ENCODE data around the gene C12orf60. TPM values are rescaled to one million over a fixed set of nuclear protein-coding genes. Genes with fewer than 3 reads are reported as not detected.

C12orf60 gene
- total RNA-seq, 1 experiment from 2014 or later, result 3.5 TPM

DNA sequence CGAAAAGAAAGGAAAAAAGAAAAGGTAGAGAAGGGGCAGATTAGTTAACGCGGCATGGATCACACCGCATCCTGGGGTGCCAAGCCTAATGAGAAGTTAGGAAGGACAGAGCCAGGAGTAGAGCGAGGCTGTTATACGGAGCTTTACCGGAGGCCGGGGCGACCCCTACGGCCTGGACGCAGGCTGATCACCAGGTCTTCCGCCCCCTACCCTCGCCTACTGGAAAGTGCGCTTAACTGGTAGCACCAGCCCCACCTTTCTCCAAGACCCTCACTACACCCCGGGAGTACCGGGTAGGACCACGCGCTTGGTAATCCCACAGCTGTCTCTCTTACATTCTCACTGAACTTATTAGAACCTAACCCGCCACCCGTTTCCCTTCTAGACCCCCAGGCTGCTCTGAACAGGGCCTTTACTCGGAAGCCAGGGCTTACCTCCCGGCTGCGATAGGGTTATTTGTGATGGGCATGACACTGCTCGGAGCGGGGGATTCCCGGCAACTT, 34.0 kb upstream of the C12orf60 start:
- no peaks in the 10 kb centered on the region for H3K9me2 ChIP-seq (ENCODE audit: insufficient read depth)
- H3K4me1 ChIP-seq (ENCODE audit: control insufficient read depth in 1 of 2, insufficient read depth in 2 of 2, low read length in 2 of 2), result peaks cover 0 to 19% of the 10 kb centered on the region in 2 experiments; a peak in 3 of 4 replicates
- no peaks in the 10 kb centered on the region for H3K36me3 ChIP-seq (ENCODE audit: control insufficient read depth in 1 of 2, insufficient read depth in 2 of 2, low read length in 2 of 2)
- H3K9me3 ChIP-seq (ENCODE audit: control insufficient read depth in 1 of 2, insufficient read depth in 1 of 2, low read depth in 1 of 2, low read length in 2 of 2), result no peaks in the 10 kb centered on the region
- H3K9ac ChIP-seq (ENCODE audit: low read length), result peak overlapping the region; percentile 78
- no TSS peak for BruUV-seq (replicated peaks)
- RAD21 ChIA-PET (ENCODE audit: low non-redundant PET in 1 of 2, low total read pairs in 2 of 2, uncharacterized antibody in 2 of 2, unreplicated experiment in 2 of 2), result no interaction called here
- TF ChIP-seq EZH2 (IDR thresholded peaks at IDR 0.05) (no peak), SIN3A (IDR thresholded peaks at IDR 0.05; ENCODE audit: low read depth) (no peak), EZH2phosphoT487 (IDR thresholded peaks at IDR 0.05; ENCODE audit: borderline replicate concordance) (no peak), ELF1 (IDR thresholded peaks at IDR 0.05; ENCODE audit: borderline replicate concordance, low read depth) (no peak), EGR1 (IDR thresholded peaks at IDR 0.05; ENCODE audit: low read depth) (no peak)
- TF ChIP-seq, protein P1, sequence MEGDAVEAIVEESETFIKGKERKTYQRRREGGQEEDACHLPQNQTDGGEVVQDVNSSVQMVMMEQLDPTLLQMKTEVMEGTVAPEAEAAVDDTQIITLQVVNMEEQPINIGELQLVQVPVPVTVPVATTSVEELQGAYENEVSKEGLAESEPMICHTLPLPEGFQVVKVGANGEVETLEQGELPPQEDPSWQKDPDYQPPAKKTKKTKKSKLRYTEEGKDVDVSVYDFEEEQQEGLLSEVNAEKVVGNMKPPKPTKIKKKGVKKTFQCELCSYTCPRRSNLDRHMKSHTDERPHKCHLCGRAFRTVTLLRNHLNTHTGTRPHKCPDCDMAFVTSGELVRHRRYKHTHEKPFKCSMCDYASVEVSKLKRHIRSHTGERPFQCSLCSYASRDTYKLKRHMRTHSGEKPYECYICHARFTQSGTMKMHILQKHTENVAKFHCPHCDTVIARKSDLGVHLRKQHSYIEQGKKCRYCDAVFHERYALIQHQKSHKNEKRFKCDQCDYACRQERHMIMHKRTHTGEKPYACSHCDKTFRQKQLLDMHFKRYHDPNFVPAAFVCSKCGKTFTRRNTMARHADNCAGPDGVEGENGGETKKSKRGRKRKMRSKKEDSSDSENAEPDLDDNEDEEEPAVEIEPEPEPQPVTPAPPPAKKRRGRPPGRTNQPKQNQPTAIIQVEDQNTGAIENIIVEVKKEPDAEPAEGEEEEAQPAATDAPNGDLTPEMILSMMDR (IDR thresholded peaks at IDR 0.05 in 2 of 3, conservative IDR thresholded peaks at IDR 0.05 in 1 of 3; ENCODE audit: borderline replicate concordance in 1 of 3, insufficient read depth in 1 of 3, low read depth in 2 of 3, low read length in 2 of 3), result no peak
- TF ChIP-seq, protein P2, sequence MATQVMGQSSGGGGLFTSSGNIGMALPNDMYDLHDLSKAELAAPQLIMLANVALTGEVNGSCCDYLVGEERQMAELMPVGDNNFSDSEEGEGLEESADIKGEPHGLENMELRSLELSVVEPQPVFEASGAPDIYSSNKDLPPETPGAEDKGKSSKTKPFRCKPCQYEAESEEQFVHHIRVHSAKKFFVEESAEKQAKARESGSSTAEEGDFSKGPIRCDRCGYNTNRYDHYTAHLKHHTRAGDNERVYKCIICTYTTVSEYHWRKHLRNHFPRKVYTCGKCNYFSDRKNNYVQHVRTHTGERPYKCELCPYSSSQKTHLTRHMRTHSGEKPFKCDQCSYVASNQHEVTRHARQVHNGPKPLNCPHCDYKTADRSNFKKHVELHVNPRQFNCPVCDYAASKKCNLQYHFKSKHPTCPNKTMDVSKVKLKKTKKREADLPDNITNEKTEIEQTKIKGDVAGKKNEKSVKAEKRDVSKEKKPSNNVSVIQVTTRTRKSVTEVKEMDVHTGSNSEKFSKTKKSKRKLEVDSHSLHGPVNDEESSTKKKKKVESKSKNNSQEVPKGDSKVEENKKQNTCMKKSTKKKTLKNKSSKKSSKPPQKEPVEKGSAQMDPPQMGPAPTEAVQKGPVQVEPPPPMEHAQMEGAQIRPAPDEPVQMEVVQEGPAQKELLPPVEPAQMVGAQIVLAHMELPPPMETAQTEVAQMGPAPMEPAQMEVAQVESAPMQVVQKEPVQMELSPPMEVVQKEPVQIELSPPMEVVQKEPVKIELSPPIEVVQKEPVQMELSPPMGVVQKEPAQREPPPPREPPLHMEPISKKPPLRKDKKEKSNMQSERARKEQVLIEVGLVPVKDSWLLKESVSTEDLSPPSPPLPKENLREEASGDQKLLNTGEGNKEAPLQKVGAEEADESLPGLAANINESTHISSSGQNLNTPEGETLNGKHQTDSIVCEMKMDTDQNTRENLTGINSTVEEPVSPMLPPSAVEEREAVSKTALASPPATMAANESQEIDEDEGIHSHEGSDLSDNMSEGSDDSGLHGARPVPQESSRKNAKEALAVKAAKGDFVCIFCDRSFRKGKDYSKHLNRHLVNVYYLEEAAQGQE (IDR thresholded peaks at IDR 0.05; ENCODE audit: low read depth), result no peak
- CTCF ChIA-PET, result no interaction called here
- no peak overlapping the region for H2AFZ ChIP-seq (ENCODE audit: low read depth, low read length, poor library complexity, severe bottlenecking)
- DNase-seq (ENCODE audit: low read depth, low spot score) (no peak), ATAC-seq (no peak)
- no peaks in the 10 kb centered on the region for H4K20me1 ChIP-seq (ENCODE audit: insufficient read depth)
- H3K4me2 ChIP-seq (ENCODE audit: low read length), result peak overlapping the region; percentile 80
- intact Hi-C loops (cut with micrococcal nuclease), result no loop called here
- POLR2A ChIA-PET, result interaction anchor here (0.5 to 1.7 kb wide), 2 partner anchors 34 to 146 kb away, joined by 3 to 11 read pairs; partner anchors contain the start of genes C12orf60 and WBP11
- H3K27me3 ChIP-seq (ENCODE audit: insufficient read depth, low read length), result no peaks in the 10 kb centered on the region
- H3K27ac ChIP-seq (ENCODE audit: low read depth, low read length), result peak overlapping the region; percentile 82
- no peaks in the 10 kb centered on the region for H3K79me2 ChIP-seq (ENCODE audit: insufficient read depth, low read length)
- peak overlapping the region; percentile 71 to 72 for H3K4me3 ChIP-seq (replicated peaks in 1 of 2; ENCODE audit: low read depth in 1 of 2, low read length in 2 of 2)
